AG20443 (cell line): ENCODE measurements around the gene ATF6.
"Not testable (repeated sequence)": the region's sequence is repeated elsewhere in the genome, so short reads cannot be mapped to it uniquely, and the experiment has no call there.

Experiments used
- DNase-seq: peaks from one replicate; pipeline ENCODE4 v3.0.0; 2012; ENCODE audit warnings: low spot score, mixed read lengths

Gene ATF6

GRCh38 chr1:161832299-161832907, 66.3 kb downstream of the ATF6 start:
- DNase-seq, result not testable (repeated sequence)

GRCh38 chr1:161834967-161835550, 68.9 kb downstream of the ATF6 start:
- DNase-seq, result no peak

GRCh38 chr1:161836018-161836417, 69.9 kb downstream of the ATF6 start:
- peak; percentile 11 for DNase-seq

- no peak for DNase-seq
These were observed 72.2 kb downstream of the ATF6 start for GRCh38 chr1:161838362-161838761.

GRCh38 chr1:161838885-161839284, 72.8 kb downstream of the ATF6 start:
- no peak for DNase-seq

- DNase-seq, result no peak
These were observed 73.5 kb downstream of the ATF6 start for GRCh38 chr1:161839591-161839990.

GRCh38 chr1:161840363-161840762, 74.2 kb downstream of the ATF6 start:
- peak; percentile 14 for DNase-seq

GRCh38 chr1:161843156-161843555, 77.0 kb downstream of the ATF6 start:
- DNase-seq, result peak; percentile 8

GRCh38 chr1:161844696-161845095, 78.6 kb downstream of the ATF6 start:
- DNase-seq, result no peak

- peak; percentile 57 for DNase-seq
These were observed 82.6 kb downstream of the ATF6 start for GRCh38 chr1:161848676-161849075.

GRCh38 chr1:161849518-161849917, 83.4 kb downstream of the ATF6 start:
- no peak for DNase-seq

GRCh38 chr1:161855260-161855659, 89.1 kb downstream of the ATF6 start:
- DNase-seq, result no peak

GRCh38 chr1:161858271-161858670, 92.2 kb downstream of the ATF6 start:
- no peak for DNase-seq

- no peak for DNase-seq
These were observed 97.4 kb downstream of the ATF6 start for GRCh38 chr1:161863549-161863948.

GRCh38 chr1:161864577-161864976, 98.5 kb downstream of the ATF6 start:
- peak; percentile 44 for DNase-seq

GRCh38 chr1:161866241-161866640, 100.1 kb downstream of the ATF6 start:
- no peak for DNase-seq

GRCh38 chr1:161868832-161869231, 102.7 kb downstream of the ATF6 start:
- DNase-seq, result no peak

GRCh38 chr1:161869291-161869690, 103.2 kb downstream of the ATF6 start:
- no peak for DNase-seq

GRCh38 chr1:161872506-161872905, 106.4 kb downstream of the ATF6 start:
- no peak for DNase-seq

- no peak for DNase-seq
These were observed 113.1 kb downstream of the ATF6 start for GRCh38 chr1:161879261-161879660.

- DNase-seq, result no peak
These were observed 118.4 kb downstream of the ATF6 start for GRCh38 chr1:161884475-161884874.

- DNase-seq, result peak; percentile 17
These were observed 118.9 kb downstream of the ATF6 start for GRCh38 chr1:161885003-161885402.

GRCh38 chr1:161885759-161886158, 119.6 kb downstream of the ATF6 start:
- no peak for DNase-seq

GRCh38 chr1:161886589-161886988, 120.5 kb downstream of the ATF6 start:
- DNase-seq, result no peak
